H1 (cell line): ENCODE results near the gene PPM1G. TPM values are rescaled to one million over a fixed set of nuclear protein-coding genes. Genes with fewer than 3 reads are reported as not detected.

Experiments
- SIN3A ChIP-seq, 2 experiments: IDR thresholded peaks in 1 of 2; conservative IDR thresholded peaks in 1 of 2; 2 replicates each; pipeline ENCODE4 v1.6.1; 2011 to 2012; ENCODE audit warnings: low read length in 2 of 2, improper control_type of control experiment in 1 of 2, low read depth in 1 of 2, mild to moderate bottlenecking in 1 of 2
- polyA plus RNA-seq, 7 experiments: library from polyadenylated mRNA; depleted of rRNA in 3 of 7; stranded (reverse) in 5 of 7; unstranded in 2 of 7; fragments of >200 nt in 5 of 7; fragments of 200-250 nt in 2 of 7; gene quantifications; 1 replicate in 5 of 7; 2 replicates in 1 of 7; 4 replicates in 1 of 7; pipeline versions ENCODE4 v1.2.1 to v1.2.3, GENCODE V29; 2011 to 2013; ENCODE audit warnings: missing spikeins in 2 of 7, mixed read lengths in 2 of 7
- total RNA-seq: library from RNA; stranded (reverse); fragmentation: NEBNext Ultra II Directional; extraction: Animal tissue kit (Norgen Biotek cat#: 25700); gene quantifications from 2 replicates; pipeline ENCODE4 v1.2.1, GENCODE V29; 2021
- TF ChIP-seq, protein P1 (sequence below): fragments of 300-600 bp; sonication (generic); IDR thresholded peaks from 2 replicates; pipeline ENCODE4 v1.7.1; 2012; ENCODE audit warnings: low read length, moderate library complexity, mild to moderate bottlenecking, inconsistent platforms; ENCODE audit not compliant: insufficient replicate concordance

PPM1G gene
- total and polyA plus RNA-seq, 2 of the 8 experiments (the other 6 are each of a cell fraction or from before 2014, with no cell fraction given): 73.3 to 203 TPM

DNA sequence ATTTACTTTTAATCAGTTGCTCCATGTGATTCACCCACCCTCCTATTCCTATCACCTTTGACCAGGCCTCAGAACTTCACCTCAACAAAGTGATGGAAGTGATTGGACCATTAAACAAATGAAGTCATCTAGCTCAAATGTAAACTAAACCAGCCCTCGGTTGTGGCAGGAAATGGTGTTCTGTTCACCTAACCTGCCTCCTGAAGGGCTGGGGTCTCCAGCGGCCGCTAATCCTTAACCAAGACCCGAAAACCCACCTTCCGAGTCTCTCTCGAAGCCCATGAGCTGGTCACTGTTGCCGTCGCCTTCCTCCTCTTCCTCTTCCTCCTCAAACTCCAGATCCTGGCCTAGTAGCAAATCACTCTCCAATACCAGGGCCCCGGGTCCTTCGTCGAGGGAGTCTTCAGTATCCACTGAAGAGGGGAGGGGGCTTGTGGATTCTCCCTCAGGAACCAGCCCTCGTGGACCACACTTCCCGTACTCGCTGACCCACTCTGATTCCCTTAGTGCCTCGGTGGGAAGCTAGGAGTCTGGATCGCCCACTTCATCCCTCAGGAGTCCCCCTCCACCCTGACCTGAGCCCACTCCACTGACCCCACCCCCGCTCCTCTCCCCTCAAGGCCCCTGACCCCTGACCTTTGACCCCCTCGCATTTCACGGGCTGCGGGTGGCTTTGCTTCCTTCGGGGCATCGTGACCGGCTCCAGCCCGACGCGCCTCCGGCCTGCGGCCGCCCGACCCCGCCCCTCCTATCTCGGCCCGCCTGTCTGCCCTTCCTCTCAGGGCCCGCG, 29.4 kb downstream of the PPM1G start (continued):
- TF ChIP-seq, protein P1, sequence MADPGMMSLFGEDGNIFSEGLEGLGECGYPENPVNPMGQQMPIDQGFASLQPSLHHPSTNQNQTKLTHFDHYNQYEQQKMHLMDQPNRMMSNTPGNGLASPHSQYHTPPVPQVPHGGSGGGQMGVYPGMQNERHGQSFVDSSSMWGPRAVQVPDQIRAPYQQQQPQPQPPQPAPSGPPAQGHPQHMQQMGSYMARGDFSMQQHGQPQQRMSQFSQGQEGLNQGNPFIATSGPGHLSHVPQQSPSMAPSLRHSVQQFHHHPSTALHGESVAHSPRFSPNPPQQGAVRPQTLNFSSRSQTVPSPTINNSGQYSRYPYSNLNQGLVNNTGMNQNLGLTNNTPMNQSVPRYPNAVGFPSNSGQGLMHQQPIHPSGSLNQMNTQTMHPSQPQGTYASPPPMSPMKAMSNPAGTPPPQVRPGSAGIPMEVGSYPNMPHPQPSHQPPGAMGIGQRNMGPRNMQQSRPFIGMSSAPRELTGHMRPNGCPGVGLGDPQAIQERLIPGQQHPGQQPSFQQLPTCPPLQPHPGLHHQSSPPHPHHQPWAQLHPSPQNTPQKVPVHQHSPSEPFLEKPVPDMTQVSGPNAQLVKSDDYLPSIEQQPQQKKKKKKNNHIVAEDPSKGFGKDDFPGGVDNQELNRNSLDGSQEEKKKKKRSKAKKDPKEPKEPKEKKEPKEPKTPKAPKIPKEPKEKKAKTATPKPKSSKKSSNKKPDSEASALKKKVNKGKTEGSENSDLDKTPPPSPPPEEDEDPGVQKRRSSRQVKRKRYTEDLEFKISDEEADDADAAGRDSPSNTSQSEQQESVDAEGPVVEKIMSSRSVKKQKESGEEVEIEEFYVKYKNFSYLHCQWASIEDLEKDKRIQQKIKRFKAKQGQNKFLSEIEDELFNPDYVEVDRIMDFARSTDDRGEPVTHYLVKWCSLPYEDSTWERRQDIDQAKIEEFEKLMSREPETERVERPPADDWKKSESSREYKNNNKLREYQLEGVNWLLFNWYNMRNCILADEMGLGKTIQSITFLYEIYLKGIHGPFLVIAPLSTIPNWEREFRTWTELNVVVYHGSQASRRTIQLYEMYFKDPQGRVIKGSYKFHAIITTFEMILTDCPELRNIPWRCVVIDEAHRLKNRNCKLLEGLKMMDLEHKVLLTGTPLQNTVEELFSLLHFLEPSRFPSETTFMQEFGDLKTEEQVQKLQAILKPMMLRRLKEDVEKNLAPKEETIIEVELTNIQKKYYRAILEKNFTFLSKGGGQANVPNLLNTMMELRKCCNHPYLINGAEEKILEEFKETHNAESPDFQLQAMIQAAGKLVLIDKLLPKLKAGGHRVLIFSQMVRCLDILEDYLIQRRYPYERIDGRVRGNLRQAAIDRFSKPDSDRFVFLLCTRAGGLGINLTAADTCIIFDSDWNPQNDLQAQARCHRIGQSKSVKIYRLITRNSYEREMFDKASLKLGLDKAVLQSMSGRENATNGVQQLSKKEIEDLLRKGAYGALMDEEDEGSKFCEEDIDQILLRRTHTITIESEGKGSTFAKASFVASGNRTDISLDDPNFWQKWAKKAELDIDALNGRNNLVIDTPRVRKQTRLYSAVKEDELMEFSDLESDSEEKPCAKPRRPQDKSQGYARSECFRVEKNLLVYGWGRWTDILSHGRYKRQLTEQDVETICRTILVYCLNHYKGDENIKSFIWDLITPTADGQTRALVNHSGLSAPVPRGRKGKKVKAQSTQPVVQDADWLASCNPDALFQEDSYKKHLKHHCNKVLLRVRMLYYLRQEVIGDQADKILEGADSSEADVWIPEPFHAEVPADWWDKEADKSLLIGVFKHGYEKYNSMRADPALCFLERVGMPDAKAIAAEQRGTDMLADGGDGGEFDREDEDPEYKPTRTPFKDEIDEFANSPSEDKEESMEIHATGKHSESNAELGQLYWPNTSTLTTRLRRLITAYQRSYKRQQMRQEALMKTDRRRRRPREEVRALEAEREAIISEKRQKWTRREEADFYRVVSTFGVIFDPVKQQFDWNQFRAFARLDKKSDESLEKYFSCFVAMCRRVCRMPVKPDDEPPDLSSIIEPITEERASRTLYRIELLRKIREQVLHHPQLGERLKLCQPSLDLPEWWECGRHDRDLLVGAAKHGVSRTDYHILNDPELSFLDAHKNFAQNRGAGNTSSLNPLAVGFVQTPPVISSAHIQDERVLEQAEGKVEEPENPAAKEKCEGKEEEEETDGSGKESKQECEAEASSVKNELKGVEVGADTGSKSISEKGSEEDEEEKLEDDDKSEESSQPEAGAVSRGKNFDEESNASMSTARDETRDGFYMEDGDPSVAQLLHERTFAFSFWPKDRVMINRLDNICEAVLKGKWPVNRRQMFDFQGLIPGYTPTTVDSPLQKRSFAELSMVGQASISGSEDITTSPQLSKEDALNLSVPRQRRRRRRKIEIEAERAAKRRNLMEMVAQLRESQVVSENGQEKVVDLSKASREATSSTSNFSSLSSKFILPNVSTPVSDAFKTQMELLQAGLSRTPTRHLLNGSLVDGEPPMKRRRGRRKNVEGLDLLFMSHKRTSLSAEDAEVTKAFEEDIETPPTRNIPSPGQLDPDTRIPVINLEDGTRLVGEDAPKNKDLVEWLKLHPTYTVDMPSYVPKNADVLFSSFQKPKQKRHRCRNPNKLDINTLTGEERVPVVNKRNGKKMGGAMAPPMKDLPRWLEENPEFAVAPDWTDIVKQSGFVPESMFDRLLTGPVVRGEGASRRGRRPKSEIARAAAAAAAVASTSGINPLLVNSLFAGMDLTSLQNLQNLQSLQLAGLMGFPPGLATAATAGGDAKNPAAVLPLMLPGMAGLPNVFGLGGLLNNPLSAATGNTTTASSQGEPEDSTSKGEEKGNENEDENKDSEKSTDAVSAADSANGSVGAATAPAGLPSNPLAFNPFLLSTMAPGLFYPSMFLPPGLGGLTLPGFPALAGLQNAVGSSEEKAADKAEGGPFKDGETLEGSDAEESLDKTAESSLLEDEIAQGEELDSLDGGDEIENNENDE: no peak
- 0 out of 4 replicates have a peak, but pooled peaks of 1 of the 2 experiments have one; percentile 53 for TF ChIP-seq SIN3A (conservative IDR thresholded peaks at IDR 0.05 in 1 of 2, IDR thresholded peaks at IDR 0.05 in 1 of 2; ENCODE audit: low read depth in 1 of 2, low read length in 2 of 2)
